ENCODE measurements around the gene TRO.

Gene TRO, protein sequence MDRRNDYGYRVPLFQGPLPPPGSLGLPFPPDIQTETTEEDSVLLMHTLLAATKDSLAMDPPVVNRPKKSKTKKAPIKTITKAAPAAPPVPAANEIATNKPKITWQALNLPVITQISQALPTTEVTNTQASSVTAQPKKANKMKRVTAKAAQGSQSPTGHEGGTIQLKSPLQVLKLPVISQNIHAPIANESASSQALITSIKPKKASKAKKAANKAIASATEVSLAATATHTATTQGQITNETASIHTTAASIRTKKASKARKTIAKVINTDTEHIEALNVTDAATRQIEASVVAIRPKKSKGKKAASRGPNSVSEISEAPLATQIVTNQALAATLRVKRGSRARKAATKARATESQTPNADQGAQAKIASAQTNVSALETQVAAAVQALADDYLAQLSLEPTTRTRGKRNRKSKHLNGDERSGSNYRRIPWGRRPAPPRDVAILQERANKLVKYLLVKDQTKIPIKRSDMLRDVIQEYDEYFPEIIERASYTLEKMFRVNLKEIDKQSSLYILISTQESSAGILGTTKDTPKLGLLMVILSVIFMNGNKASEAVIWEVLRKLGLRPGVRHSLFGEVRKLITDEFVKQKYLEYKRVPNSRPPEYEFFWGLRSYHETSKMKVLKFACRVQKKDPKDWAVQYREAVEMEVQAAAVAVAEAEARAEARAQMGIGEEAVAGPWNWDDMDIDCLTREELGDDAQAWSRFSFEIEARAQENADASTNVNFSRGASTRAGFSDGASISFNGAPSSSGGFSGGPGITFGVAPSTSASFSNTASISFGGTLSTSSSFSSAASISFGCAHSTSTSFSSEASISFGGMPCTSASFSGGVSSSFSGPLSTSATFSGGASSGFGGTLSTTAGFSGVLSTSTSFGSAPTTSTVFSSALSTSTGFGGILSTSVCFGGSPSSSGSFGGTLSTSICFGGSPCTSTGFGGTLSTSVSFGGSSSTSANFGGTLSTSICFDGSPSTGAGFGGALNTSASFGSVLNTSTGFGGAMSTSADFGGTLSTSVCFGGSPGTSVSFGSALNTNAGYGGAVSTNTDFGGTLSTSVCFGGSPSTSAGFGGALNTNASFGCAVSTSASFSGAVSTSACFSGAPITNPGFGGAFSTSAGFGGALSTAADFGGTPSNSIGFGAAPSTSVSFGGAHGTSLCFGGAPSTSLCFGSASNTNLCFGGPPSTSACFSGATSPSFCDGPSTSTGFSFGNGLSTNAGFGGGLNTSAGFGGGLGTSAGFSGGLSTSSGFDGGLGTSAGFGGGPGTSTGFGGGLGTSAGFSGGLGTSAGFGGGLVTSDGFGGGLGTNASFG (N-terminal part only)

DNA sequence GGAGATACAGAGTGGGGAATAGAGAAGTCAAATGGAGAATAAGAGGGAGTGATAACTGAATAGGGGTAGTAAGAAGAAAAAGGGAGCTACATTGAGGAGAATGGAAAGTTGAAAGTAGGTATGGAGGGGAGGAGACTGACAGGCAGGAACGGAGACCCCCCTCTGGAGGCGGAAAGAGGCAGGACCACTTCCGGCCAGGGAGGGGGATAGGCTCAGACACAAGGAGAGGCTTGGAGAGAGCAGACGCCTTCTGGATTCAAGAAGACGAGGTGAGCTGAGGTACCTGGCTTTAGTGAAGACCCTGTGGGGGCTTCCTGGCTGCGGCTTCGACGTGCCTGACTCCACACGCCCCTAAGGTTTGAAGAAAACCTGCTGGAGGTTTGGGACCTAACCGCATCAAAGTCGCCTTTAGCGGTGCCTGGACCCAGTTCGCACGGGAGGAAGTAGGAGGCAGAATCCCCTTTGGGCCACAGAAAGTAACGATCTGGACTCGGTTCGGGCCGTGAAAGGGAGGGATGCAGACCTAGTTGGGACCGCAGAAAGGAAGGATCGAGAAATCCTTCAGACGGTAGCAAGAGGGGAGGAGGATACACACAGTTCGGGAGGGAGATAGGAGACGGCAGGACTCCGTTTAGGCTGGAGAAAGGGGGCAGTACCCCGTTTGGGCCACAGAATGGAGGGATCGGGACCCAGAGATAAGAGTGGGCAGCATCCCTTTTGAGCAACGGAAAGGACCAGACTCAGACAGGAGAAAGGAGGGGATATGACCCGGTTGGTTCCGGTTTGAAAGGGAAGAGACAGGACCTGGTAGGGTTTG is at the start of gene TRO:
TSS of gene TRO (plus strand) at position 215 of the 817 bp plus-strand sequence. CDS start 1,423 bp downstream, outside the sequence.
- H3K4me3 ChIP-seq (ENCODE audit: low read length) = peak within 1 kb of the TSS; percentile 38
- TF ChIP-seq, protein P1, sequence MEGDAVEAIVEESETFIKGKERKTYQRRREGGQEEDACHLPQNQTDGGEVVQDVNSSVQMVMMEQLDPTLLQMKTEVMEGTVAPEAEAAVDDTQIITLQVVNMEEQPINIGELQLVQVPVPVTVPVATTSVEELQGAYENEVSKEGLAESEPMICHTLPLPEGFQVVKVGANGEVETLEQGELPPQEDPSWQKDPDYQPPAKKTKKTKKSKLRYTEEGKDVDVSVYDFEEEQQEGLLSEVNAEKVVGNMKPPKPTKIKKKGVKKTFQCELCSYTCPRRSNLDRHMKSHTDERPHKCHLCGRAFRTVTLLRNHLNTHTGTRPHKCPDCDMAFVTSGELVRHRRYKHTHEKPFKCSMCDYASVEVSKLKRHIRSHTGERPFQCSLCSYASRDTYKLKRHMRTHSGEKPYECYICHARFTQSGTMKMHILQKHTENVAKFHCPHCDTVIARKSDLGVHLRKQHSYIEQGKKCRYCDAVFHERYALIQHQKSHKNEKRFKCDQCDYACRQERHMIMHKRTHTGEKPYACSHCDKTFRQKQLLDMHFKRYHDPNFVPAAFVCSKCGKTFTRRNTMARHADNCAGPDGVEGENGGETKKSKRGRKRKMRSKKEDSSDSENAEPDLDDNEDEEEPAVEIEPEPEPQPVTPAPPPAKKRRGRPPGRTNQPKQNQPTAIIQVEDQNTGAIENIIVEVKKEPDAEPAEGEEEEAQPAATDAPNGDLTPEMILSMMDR (IDR thresholded peaks at IDR 0.05; ENCODE audit: insufficient read depth, low read depth, low read length, missing control alignments) = no peak
- no peak for DNase-seq (ENCODE audit: low read depth)

DNA sequence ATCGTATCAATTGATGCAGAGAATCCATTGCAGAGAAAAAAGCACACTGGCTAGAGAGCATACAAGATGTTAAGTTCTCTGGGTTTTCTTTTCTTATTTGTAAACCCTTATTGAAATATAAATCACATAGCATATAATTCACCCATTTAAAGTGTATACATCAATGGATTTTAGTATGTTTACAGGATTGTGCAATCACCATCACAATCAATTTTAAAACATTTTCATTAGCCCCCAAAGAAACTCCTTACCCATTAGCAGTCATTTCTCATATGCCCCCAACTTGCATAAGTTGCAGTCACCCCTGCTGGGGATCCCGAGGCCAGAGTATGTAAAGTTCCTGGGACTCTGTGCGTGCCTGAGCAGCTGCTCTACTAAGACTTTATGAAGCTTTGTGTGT is 34.9 kb upstream of the TRO start:
- no peak for DNase-seq (ENCODE audit: low read depth)
- TF ChIP-seq, protein P1 (IDR thresholded peaks at IDR 0.05; ENCODE audit: insufficient read depth, low read depth, low read length, missing control alignments) = no peak
- no peak overlapping the region for H3K4me3 ChIP-seq (ENCODE audit: low read length)

DNA sequence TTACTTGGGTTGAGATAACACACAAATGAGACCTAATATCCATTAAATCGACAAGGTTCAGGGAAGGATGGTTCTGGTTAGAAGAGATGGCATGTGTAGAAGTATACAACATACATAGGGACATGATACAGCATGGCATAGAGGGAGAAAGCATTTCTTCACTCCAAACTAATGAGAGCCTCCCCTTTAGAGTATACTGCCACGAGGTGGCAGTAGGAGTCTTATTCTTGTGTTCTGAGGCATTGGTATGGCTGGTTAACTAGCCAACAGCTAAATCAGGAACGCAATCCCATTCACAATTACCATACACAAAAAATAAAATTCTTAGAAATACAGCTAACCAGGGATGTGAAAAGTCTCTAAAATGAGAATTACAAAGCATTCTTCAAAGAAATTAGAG is 29.1 kb upstream of the TRO start:
- H3K4me3 ChIP-seq (ENCODE audit: low read length) = no peak overlapping the region
- TF ChIP-seq, protein P1 (IDR thresholded peaks at IDR 0.05; ENCODE audit: insufficient read depth, low read depth, low read length, missing control alignments) = peak; percentile 54
- DNase-seq (ENCODE audit: low read depth) = peak; percentile 51

DNA sequence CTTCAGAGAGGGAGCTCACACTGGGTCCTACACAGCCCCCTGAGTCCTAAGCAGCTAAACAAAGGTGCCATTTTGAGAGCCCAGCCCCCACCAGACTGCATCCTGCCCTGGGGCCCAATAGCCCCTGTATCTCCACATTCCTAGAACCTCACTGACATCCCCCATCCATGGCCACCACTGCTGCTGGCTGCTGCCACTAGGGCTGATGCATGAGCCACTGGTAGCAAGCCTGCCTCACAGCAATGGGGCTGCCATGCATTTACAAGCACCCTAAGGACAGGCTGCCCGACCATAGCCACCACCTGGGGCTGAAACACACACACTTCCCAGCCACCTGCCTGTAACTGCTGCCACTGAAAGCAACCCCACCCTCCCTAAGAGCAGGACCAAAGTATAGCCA is 26.5 kb upstream of the TRO start:
- no peak overlapping the region for H3K4me3 ChIP-seq (ENCODE audit: low read length)
- DNase-seq (ENCODE audit: low read depth) = no peak
- TF ChIP-seq, protein P1 (IDR thresholded peaks at IDR 0.05; ENCODE audit: insufficient read depth, low read depth, low read length, missing control alignments) = no peak

DNA sequence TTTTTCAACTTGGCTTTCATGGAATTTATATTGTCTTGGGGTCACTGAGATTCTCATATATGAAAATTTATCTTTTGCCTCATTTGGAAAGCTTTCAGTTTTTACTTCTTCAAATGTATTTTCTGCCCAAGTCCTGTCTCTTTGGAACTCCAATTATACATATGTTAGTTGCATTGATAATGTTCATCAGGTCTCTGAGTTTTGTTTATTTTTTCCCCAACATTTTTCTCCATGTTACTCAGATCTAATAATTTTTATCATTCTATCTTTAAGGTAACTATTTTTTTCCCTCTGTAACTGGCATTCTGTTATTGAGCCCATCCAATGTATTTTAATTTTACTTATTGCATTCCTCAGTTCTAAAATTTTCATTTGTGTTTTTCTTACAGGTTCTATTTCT is 10.7 kb upstream of the TRO start:
- DNase-seq (ENCODE audit: low read depth) = no peak
- TF ChIP-seq, protein P1 (IDR thresholded peaks at IDR 0.05; ENCODE audit: insufficient read depth, low read depth, low read length, missing control alignments) = no peak
- no peak overlapping the region for H3K4me3 ChIP-seq (ENCODE audit: low read length)
